GM19463 (cell line): Measurements from ENCODE around the gene ZNF248.
"Not testable (repeated sequence)": the region's sequence is repeated elsewhere in the genome, so short reads cannot be mapped to it uniquely, and the experiment has no call there.

ENCODE experiments used
- ATAC-seq: cut with Tn5 transposase; IDR thresholded peaks from one replicate; pipeline ENCODE4 v1.9.1; 2021; ENCODE audit warnings: mild to moderate bottlenecking, moderate library complexity; ENCODE audit not compliant: unreplicated experiment

ZNF248 gene

GRCh38 chr10:37748170-37748569 is 109.2 kb downstream of the ZNF248 start:
- no peak for ATAC-seq

GRCh38 chr10:37747081-37747480 is 110.3 kb downstream of the ZNF248 start:
- ATAC-seq = no peak

GRCh38 chr10:37741831-37742230 is 115.6 kb downstream of the ZNF248 start:
- no peak for ATAC-seq

GRCh38 chr10:37739181-37739580 is 118.2 kb downstream of the ZNF248 start:
- ATAC-seq = no peak

- not testable (repeated sequence) for ATAC-seq
Observed at GRCh38 chr10:37738241-37738640, 119.2 kb downstream of the ZNF248 start.

GRCh38 chr10:37737336-37737735 is 120.1 kb downstream of the ZNF248 start:
- ATAC-seq = no peak

- ATAC-seq = no peak
Observed at GRCh38 chr10:37736120-37736519, 121.3 kb downstream of the ZNF248 start.

GRCh38 chr10:37734971-37735370 is 122.4 kb downstream of the ZNF248 start:
- ATAC-seq = no peak
